GM19099 (cell line): ENCODE measurements around the gene RABGAP1L.

Experiments
- POLR2A ChIP-seq: IDR thresholded peaks from 3 replicates; pipeline ENCODE4 v1.6.1; 2011; ENCODE audit warnings: low read depth; ENCODE audit not compliant: insufficient read length; ENCODE audit errors: extremely low read depth

Gene RABGAP1L

DNA sequence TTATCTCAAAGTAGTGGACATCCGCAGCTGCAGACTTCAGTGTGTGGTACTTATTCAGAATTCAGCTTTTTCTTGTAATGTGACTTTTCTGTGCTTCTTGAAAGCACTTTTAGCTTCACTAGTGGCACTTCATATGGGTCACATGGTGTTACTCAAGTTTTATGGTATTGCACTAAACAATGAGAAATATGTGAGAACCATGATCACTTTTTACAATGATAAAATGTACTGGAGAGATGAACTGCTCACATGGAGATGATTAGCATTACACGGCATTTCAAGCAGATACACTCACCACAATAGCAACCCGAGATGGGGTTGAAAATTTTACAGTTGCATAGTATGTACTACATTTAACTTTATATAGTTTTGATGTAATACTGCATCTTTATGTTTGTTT, 248.3 kb downstream of the RABGAP1L start:
- no peak for TF ChIP-seq POLR2A

DNA sequence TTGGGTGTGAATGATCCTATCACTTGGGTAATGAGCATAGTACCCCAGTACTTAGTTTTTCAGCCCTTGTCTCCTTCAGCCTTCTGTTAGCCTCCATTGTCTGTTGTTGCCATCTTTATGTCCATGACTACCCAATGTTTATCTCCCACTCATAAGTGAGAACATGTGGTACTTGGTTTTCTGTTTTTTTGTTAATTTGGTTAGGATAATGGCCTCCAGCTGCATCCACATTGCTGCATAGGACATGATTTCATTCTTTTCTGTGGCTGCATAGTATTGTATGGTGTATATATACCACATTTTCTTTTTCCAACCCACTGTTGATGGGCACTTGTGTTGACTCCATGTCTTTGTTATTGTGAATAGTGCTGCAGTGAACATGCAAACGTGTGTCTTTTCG, 248.8 kb downstream of the RABGAP1L start:
- no peak for TF ChIP-seq POLR2A

DNA sequence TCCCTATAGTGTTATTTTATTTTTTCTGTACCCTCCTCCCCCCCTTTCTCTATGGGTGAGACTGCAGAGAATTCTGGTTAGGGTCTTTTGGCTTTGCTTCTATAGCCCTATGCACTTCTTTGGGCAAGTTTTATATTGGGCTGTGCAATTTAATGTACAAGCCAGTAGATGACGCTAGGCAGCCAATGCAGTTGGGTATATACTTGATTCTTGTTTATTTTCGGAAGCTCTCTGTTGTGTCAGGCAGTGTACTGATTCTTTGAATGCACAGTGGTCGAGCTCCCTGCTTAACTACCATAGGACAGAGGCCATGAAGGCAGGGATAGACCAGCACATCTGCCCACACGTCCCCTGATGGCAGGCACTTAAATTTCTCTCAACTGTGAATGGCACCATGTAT, 254.3 kb downstream of the RABGAP1L start:
- TF ChIP-seq POLR2A, result no peak

DNA sequence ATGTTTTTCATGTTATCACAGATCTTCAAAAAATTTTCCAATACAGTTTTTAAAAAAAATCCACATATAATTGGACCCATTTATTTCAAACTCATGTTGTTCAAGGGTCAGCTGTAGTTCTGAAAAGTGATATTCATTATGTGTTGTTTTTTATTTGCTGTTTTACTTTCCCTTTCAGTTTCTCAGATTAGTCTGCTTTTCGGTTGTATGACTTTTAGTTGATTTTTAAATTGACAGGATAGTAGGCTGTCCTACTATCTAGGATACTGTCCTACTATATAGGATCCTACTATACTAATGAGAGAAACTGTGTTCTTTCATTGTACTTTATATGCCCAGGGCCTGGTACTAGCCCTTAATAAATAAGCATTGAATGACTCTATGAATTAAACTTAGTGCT, 254.9 kb downstream of the RABGAP1L start:
- TF ChIP-seq POLR2A, result no peak

DNA sequence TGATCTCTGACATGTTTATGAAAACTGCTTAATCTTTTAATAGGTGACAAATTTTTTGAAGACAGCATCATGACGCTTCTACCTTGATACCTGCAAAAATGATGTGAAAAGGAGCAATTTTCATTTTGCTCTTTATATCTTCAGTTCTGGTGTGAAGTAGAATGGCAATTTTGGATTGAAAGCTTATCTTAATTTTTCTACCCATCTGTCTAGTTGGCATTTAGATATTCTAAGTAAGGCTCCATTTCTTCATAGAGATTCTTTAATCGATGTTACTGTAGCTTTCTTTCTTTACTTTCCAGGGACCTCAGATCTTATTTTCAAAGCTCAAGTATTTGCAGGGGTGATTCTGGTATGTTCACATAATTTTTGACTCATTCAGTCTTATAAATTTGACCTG, 256.2 kb downstream of the RABGAP1L start:
- TF ChIP-seq POLR2A, result no peak

DNA sequence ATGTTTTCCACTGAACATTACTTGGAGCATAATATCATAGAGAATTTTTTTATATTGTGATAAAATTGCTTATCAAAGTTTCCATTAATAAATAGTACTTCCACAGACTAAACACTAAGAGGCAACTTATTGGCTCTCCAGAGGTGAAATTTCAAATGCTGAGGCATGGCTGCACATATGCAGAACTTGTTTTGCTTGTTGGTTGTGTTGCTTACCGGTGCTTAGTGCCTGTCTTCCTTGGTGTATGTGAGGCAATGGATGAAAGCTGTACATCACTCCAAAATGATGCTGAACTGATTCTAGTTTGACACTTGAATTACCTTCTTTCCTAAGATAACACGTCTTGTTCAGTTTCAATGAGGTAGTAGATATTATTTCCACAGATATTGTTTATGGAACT, 258.6 kb downstream of the RABGAP1L start:
- TF ChIP-seq POLR2A, result no peak

DNA sequence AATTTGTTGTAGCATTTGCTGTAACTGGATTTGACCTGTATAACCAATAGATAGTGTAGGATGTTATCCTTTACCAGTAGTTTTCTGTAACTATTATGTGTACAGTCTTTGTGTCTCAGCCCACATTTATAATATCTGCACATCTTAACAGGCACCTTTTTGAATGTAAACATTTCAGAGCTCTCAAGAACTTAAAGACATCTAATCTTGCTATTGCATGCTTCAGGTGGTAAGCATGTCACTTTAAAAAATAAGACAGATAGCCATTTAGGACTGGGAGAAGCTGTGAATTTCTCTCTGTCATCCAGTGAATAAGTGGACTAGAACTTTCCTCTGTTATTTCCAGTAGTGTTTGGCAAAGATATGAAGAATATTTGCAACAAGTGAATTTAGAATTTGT, 265.8 kb downstream of the RABGAP1L start:
- no peak for TF ChIP-seq POLR2A

DNA sequence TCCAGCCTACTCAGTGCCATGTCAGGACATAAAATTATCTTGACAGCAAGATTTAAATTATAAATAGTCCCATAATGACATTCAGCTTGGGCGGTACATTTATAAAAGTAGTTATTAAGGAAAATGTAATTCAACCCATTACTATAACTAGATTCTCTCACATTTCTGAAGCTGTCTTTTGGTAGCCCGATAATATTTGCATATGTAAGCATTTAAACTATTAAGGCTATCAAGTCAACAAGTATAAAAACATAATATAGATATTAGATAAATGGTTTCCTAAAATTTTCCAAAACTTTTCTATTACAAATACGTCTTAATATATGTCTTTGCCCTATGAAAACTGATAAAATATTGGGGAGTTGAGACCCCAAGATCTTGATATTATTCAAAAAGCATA, 266.8 kb downstream of the RABGAP1L start:
- TF ChIP-seq POLR2A, result no peak

DNA sequence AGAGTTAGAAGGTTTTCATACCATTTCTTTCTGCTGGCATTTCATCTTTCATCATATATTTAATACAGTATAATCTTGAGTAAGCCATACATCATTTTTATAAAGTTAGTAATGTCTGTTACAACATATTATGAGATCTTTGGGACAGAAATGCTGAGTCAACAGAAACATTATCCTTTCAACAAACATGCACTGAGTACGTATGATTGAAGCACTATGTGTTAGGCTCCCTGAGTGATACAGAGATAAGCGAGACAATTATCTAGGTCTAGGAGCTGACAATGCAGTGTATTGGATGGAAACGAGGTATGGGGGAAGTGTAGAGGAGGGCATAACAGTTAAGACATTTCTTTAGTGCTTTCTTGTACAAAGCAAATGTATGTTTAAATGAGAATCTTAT, 268.7 kb downstream of the RABGAP1L start:
- no peak for TF ChIP-seq POLR2A

DNA sequence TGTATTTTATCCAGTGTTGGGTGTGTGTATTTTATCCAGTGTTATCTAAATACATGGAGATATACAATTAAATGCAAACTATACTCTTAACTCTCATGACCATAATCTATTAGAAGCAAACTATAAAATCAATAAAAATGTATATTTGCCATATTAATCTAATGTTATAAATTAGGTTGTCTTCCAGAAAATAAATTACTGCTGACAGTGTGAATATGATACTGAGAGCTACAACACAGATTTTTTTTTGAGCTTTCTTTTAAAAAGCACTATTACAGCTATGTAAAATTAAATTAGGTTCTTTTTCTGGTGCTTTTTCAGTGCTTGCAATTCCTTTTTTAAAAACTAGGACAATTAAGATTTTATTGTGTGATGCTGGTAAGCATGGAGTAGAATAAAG, 269.4 kb downstream of the RABGAP1L start:
- TF ChIP-seq POLR2A, result no peak

DNA sequence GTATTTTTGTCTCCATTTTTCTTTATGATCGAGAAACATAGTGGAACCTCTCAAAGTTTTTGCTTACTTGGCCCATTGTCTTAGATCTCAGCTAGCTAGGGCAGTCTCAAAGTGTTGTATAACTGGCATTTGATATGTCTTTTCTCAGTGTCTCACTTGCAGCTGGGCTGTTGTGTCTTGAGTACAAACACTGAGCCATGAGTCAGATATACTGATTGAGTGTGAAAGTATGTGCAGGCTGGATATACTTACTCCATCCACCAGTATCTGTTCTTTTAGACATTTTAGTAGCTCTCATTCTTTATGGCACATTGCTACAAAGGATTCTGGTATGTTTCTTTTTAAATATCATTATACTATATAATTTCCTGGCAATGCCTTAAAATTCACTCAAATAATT, 274.1 kb downstream of the RABGAP1L start:
- no peak for TF ChIP-seq POLR2A

DNA sequence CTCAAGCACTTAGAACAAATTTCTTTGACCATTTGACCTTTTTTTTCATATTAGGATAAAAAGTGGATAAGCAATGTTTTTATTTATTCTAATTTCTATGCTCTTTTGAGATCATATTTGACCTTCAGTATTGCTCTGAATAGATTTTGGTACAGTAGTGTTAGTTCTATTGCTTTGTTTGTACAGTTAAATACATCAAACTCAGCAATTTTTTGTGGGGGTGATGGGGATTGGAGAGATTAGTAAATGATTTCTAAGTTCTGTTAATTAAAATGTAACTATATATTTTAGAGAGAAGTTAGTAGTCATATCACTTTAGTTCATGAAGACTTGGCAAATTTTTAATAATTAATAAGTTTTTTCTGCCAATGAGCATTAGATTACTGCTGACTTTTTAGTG, 286.0 kb downstream of the RABGAP1L start:
- TF ChIP-seq POLR2A, result no peak

DNA sequence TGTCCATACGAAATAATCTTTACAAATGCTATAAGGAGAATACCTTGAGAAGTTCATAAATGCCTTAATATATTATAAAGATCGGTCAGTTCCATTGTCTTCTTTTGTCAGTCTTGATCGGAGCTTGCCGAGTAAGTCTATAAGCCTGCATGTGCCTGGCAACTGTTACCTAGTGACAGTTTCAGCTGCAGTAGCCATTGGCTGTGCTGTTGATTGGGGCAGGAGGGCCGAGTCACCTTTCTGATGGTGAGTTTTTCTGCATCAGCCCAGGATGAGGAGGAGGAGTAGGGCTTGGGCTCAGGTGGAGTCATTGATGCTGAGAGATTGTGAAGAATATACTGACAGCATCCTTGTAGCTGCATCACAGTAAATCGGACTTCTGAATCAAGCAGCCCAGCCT, 286.5 kb downstream of the RABGAP1L start:
- TF ChIP-seq POLR2A, result no peak

DNA sequence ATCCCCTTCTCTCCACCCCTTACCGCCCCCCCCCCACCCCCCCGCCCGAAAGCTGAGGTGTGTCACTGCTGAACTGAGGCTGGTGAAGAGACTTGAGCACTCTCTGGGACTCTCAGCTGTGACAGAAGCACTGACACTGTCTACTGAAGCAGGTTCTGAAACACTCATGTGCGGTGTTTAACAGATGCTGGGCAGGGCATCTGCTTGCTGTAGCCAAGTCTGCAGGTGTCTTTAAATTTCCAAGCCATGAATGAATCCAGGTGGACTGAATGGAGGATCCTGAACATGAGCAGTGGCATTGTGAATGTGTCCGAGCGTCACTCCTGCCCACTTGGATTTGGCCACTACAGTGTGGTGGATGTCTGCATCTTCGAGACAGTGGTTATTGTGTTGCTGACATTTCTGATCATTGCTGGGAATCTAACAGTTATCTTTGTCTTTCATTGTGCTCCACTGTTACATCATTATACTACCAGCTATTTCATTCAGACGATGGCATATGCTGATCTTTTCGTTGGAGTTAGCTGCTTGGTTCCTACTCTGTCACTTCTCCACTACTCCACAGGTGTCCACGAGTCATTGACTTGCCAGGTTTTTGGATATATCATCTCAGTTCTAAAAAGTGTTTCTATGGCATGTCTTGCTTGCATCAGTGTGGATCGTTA, 288.7 kb downstream of the RABGAP1L start, which contains the start of gene GPR52:
Gene GPR52 (plus strand): TSS at position 99 of the 665 bp plus-strand sequence. CDS start 148 bp downstream, at position 247.
- no peak for TF ChIP-seq POLR2A

DNA sequence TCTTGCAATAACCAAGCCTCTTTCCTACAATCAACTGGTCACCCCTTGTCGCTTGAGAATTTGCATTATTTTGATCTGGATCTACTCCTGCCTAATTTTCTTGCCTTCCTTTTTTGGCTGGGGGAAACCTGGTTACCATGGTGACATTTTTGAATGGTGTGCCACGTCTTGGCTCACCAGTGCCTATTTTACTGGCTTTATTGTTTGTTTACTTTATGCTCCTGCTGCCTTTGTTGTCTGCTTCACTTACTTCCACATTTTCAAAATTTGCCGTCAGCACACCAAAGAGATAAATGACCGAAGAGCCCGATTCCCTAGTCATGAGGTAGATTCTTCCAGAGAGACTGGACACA, 289.2 kb downstream of the RABGAP1L start:
- no peak for TF ChIP-seq POLR2A

DNA sequence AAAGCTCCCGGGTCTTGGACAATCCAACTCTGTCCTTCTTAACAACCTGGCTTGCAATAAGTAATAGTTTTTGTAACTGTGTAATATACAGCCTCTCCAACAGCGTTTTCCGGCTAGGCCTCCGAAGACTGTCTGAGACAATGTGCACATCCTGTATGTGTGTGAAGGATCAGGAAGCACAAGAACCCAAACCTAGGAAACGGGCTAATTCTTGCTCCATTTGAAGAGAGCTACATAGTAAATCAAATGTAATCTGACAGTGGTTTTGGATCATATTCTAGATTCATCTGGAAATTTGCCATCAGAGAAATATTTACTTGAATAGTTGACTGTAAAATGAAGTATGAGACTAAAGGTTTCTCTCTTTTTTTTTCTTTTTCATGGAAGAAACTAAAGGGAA, 289.7 kb downstream of the RABGAP1L start:
- no peak for TF ChIP-seq POLR2A

DNA sequence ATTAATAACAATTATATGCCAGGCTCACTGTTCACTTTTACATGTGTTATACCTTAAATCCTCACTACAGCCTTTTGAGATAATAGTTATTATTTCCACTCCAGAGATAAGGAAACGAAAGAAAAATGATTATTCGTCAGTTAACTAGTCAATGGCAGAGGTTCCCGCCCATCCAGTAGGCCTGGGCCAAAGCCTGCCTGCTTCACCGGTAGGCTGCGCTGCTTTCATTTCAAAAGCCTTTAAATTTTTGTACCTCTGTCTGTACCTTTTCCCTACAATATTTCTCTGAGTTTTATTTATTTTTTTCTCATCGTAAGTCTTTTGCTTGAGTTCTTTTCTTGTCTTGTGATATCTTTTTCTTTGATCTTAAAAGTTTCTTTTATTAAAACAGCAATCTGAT, 292.1 kb downstream of the RABGAP1L start:
- TF ChIP-seq POLR2A, result no peak
